HPDE6-E6E7 (cell line): ENCODE measurements around the gene CUL1.
"Not testable (repeated sequence)": the region's sequence is repeated elsewhere in the genome, so short reads cannot be mapped to it uniquely, and the experiment has no call there.

ENCODE experiments used
- DNase-seq: peaks from one replicate; pipeline ENCODE4 v3.0.0; 2011; ENCODE audit warnings: missing footprints; ENCODE audit errors: extremely low spot score

CUL1 gene

DNA sequence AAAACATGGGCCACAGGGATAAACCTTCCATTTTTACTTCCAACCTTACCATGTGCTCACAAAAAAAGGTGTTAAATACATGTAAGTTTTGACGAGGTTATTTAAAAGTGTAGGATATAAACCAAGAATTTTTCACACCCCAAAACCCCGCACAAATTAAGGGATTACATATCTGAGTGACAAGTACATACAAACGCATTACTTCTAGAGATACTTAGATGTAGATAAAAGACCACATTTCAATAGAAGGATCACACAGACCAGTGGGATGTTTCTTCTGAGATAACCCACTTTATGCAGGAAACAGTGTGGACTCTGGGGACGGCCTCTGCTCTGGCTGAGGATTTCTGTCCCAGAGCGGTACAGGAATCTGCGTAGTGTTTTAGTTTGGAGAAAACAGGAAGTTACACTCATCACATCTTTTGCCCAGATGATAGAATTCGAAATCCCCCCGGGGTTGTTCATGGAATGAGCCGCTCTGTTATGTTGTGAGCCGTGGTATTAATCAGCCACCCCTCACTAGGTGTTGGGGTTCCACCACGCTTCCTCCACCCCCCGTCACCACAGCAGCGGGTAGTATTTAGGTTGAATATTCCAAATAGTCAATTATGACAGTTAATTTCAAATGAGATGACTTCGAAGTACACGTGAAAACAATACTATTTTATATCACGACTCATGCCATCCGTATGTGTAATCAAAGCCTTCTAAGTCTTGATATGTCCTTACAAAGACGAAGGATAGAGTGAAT, 1.3 kb upstream of the CUL1 start:
- no peak for DNase-seq

DNA sequence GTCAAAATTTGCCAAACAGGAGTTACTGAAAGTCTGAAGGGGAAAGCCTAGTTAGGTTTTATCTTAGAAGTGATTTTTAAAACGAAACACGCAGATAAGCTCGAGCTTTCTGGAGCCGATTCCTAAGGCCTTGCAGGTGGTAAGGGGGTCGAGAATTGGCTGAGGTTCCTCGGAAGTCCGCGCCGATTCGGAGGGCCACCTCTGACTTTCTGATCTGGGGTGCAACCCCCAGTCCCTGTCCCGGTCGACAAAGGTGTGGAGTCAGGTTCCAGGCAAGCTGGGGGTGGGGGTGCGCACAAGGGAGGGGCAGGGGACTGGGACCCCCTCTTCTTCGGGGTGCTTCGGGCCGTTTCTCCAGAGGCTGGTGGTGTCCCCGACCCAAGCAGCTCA, 701 bp upstream of the CUL1 start:
- DNase-seq: no peak

DNA sequence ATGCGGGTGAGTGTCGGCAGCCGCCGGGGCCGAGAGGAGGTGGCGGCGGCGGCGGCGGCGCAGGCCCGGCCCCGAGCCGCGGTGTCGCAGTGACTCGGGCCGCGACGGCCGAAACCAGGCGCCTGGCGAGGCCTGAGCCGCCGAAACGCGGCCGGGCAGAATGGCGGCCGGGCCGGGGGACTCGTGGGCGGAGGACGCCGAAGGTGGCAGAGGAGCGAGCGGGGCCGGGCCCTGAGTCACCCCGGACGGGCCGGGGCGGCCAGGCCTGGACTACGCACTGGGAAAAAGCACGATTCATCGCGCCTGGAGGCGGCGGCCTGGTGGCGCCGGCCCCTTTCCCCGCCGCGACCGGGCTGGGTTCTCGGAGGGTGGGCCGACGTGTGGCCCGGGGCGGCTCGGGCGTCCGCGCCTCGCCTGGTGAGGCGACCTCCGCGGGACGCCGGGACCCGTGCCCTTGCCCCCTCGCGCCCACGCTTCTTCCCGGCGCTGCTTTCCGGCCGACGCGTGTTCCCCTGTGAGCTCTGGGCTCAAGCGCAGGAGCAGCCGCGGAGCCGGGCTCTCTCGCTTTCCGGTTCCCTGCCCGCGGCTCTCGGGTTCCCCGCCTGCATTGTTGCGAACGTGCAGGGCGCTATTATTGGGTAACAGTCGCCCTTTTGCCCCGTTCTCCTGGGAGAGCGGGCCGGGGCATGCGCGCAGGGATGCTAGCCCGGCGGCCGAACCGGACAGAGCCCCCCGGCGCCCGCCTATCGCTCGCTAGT, 500 bp downstream of the CUL1 start:
- no peak for DNase-seq

DNA sequence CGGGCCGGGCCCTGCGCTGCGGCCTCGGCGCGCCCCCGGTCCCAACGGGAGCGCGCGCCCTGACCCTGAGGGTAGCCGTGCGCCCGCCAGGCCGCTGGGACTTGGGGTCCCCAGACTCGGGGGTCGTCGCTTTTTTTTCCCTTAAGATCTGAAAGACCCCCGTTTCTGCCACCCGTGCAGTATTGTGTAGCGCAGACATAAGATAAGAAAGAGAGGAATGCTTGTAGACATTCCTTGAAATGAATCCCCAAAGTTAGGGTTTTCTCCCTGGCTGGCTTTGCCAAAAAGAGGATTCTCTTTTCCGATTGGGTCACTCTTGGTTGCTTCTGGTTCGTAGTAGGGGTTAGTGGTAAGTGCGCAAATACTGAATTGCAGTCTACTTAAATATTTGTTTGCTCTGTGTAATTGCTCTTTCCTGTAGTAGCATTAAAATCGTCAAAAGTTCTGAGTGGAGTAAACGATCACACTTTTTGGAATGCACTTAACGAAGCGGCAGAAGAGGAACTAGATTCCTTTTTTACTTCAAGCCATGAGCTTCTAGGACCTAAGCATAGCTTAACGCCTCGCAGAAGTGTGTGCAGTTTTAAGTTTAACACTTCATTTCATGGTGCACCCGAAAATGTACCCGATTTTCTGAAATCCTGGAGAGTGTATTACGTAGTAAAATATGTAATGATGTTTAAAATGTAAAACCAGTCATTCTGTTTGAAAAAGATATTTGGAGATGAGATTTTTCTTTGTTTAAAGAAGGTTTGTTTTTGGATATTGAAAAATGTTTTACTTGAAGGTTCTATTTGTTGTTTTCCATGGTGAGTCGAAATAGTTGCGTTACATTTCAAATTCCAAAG, 1.3 kb downstream of the CUL1 start:
- no peak for DNase-seq

DNA sequence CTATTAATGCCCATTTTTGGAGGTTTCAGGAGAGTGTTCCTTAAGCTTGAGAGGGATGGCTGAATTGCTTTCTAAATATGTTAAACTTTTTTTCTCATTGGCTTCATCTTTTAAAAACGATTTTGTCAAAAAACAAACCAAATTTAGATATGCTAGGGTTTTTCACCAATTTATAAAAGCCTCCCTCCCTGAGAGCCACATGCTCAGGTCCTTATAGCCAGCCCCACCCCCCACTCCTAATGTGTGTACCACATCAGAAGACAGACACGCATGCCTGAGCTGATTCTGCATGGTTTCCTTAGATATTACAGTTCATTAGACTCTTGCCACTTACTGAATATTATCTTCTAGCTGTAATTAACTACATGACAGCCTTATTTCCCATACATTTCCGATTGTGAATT, 2.0 kb downstream of the CUL1 start:
- DNase-seq: no peak

DNA sequence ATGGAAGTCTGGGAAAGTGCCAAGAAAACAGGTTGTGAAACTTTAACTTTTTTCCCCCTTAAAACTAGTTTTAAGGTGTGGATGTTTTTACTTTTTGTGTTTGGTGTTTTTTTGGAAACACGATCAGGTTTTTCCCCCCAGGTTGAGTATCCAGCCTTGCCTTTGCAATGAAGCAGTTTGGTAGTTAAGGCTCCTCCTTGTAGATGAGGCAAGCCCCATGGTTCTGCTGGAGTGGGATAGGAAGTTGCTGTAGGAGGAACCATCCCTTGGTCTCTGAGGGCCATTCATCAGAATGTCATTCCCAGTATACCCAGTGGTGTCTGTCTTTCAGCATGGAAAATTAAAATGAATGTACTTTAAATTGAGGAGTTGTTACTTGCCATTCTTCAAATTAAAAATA, 2.7 kb downstream of the CUL1 start:
- DNase-seq: no peak

DNA sequence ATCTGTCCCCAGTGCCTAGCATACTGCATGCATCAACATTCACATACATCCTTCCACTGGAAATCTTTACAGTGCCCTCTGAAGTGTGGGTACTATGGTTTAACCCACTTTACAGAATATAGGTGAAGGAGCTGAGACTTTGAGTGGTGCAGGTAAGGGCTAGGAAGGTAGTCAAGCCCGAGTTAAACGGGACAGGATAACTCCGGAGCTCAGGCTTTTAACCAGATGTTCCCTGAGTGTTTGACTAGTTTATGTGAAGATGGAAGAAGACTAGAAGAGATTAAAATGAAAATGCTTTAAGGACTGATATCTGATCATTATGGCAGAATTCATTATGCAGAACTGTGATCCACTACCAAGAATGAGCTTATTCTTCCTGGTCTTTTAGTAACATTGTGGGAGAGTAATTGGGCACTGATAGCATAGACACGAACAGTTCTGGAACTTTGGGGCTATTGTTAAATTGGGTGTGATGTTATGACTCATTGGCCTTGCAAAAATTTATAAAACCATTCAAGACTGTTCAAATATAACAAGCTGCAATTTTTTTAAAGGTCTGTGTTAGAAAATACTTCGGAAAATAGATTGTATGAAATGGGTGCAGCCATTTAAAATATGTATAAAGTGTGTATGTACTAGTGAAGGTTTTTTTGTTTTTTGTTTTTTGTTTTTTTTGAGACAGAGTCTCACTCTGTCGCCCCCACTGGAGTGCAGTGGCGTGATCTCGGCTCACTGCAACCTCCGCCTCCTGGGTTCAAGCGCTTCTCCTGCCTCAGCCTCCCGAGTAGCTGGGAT, 4.4 kb downstream of the CUL1 start:
- no peak for DNase-seq

DNA sequence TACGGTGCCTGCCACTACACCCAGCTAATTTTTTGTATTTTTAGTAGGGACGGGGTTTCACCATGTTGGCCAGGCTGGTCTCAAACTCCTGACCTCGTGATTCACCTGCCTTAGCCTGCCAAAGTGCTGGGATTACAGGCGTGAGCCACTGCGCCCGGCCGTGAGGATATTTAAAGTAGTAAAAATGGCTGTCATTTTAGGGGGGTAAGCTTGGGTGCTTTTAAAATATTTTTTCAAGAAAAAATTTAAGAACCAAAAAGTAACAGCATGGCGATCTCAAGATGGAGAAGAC, 4.9 kb downstream of the CUL1 start:
- DNase-seq: not testable (repeated sequence)

DNA sequence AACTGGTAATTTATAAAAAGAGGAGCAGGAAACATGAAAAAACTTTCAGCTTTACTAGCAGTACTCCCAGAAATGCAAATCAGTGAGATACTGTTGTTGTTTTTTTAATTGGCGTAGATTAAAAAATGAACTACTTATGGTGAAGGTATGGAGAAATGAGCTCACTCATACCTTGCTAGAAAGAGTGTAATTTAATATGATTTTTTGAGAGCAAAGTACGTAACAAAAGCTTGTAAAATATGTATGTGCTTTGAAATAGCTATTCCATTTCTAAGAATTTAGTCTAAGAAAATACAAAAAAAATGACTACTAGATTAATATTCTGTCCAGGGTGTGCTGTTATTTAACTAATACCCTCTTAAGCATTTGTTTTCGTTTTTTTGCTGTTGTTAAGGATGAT, 5.5 kb downstream of the CUL1 start:
- DNase-seq: no peak

DNA sequence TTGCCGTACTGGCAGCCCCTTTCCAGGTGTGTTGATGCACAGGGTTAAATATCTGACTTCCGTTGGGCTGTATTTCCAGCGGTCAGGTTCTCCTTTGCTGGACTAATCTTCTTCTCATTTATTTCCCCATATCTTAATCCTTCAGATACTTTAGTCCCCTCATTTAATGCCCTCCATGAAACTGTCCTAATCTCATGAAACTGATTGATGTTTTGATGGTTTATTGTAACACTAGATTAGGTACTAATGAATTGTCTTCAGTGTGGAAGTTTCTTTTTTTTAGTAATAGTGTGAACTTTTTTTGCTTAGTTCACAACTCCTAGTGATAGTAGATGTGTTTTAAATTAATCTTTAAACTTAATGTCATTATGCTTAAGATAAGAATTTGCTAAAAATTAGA, 6.3 kb downstream of the CUL1 start:
- DNase-seq: no peak

DNA sequence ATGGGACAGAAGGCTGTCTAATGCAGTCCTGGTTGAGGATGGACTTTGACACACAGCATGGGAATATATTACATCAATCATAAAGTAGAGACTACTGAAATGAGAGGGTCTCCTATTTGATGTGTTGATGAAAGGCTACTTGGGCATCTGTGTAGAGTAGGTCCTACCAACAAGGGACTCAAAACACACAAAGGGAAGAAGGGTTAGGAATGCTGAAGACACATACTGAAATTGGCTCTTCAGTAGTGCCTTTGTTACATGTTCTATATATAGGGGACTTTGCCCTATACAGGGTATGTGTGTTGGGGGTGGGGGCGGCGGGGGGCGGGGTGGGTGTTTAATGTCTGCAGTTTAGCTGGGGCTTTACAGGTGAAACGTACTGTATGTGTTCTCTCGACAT, 7.7 kb downstream of the CUL1 start:
- no peak for DNase-seq

DNA sequence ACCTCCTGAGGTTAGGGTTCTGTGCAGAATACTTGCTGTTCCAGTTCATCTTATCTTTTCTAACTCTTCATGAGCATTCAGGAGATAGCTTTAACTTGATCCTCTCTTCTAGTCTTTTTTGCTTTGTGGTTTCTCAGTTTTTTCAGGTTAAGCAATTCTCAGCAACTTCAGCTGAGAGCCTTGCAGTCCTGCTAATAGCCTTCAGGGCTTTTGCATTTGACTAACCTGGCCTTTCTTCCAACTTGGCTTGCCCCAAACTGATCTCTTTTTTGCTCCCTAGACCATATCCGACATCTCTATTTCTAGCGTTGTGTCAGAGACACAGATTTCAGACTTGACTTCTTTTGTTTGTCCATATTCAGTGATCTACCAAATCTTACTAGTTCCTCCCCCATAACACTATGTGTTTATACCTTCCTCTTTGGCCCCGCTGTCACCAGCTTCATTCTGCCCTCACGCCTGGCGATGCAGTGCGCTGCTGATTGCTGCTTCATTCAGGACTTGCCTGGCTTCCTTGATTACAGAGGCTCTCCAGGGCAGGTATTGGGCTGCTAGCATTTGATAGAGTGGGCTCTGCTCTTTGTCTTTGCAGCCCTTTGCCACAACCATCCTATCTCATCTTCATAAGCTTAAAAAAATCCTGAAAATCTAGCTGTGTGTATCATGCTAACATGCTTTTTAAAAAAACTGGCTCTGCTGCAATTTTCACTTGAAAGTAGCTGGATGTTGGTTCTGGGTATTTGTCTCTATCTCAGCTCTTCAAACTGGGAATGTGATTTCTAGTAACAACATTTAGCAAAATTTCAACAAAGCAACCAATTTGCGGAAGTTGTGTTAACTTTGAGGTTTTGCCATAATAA, 9.6 kb downstream of the CUL1 start:
- DNase-seq: no peak

DNA sequence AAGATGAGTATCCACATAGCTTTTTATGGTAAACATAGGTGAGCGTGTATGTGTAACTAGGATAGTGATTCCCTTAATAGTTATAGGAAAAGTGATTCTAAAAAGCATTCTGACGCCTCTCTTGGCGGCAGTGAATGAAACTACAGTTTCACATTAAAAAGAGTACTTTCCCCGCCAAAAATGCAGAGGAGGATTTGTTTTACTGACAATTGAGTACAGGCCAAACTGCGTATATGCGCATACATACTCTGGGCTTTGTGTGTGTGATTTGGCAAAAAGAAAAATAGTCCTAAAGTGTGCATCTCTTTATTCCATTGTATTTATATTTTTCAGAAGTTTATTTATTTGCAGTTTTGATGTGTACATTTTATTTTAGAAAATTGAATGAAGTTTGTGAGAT, 10.3 kb downstream of the CUL1 start:
- DNase-seq: no peak

DNA sequence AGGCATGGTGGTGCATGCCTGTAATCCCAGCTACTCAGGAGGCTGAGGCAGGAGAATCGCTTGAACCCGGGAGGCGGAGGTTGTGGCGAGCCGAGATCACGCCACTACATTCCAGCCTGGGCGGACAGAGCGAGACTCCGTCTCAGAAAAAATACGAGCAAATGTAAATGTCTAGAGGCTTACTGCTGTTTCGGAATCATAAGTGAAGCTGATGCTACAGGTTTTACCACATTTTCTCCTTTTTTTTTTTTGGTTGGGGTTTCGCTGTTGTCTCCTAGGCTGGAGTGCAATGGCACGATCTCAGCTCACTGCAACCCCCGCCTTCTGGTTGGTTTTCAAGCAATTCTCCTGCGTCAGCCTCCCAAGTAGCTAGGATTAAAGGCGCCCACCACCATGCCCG, 11.7 kb downstream of the CUL1 start:
- DNase-seq: not testable (repeated sequence)

DNA sequence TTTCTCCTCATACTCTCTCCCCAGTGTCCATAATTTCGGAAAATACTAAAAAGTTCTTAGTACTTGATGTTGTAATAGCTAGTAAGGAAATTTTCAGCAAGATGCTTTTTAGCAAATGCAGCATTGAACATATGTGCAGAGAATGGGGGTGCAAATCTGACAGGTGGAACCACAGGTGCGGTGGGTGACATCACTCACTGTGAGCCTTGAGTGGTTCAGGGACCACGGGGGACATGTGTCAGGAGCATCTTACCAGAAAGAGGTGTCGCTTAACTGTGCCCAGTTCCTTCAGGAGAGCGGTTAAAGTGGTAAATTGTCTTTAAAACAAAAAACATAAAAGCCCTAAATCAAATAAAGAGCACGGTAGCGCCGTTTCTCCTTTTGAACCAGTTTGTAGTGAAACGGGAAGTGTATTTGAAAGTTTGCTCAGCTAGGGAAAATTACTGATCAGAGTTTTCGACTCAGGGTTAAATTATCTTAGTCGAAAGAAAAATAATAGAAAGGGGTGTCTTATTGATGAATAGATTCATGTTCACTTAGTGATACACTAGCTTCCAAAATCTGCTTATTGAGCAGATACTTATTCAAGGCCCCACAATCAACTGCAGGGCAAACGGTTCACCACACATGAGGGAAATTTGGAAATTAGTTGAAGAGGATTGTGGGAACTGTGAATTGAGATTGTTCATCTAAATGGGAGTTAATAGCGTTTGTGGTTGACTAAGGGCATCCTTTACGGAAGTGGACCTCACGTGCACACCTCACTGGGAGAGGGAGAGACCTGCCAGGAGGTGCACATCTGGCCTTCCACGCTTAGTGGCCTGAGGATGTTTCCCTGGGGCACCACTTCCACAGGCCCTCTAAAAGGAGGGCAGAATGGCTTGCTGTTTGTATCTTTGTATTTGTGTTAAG, 12.7 kb downstream of the CUL1 start:
- no peak for DNase-seq

DNA sequence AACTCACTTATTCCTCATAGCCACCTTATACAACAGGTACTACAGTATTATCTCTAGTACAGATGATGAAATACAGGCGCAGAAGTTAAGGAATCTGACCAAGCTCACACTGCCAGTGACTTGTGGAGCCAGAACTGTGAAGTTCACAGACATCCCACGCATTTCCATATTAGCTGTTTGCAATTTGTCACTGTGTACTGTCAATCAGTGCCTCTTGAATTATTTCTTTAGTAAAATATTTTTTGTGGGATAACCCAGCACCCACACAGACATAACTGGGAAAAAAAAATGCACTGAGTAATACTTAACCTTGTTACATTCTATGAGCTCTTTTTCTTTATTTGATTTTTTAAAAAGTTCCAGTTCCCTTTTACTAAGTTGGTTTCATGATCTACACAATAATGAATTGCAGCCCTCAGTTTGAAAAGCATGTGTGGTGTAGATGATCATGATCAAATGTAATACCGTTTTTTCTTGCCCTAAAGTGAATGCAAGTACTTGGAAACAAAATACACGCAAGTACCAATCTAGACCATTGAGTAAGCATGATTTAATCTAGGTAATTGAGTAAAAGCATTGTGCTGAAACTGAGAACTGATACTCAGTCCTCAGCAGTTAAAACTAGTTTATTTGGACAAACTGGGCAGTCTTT, 14.1 kb downstream of the CUL1 start:
- no peak for DNase-seq

DNA sequence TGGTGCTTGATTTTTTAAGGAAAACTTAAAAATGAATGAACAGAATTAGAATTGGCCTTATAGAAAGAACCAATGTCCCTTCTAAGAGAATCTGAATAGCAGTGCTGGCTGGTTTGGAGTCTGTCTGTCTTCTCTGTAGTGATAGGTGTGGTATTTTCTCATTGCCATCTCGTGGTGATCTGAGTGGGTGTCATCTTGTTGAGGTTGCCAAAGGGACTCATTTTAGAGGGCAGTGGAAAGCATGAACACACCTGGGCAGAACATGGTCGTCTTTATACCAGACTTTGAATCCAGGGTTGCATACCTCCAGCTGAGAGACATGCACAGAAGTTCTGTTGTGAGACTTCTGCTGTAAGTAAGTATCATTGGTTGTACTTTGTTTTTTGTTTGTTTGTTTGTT, 15.8 kb downstream of the CUL1 start:
- no peak for DNase-seq

DNA sequence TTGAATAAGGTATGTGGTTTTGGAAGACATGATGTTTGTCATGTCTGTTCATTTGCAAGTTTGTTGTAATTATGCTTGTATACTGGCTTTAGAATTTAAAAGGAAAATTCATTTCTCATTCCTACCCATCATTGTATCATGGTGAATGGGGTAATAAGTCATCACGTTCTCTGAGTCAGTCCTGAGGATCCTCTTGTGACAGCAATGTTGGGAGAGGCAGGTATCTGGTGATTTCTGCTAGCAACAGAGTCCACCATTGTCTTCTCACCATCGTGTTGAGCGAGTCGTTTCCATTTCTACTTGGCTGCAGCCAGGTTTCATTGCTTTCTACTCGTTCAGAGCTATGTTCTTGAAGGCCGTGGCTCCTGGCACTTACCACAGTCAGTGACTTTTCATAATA, 16.3 kb downstream of the CUL1 start:
- DNase-seq: no peak

DNA sequence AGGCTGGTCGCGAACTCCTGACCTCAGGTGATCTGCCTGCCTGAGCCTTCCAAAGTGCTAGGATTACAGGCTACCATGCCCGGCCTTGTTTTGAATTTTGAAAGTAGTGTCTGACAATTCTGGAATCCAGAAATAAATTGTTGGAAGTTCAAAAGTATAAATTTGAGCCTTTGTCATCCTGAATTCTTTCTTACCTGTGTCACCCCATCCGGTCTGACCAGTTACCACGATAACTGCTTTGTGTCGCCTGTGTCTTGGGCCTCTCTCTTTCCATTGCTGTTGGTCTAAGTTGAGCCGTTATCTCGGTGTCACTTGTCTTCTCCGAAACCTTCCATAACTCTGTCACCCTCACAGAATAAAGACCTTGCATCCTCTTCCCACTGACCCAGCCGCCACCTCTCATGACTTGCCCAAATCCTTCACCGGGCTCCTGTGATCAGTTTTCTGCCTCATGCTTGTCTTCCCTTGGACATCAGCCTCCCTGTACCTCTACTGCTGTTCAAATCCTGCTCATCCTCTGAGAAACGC, 18.6 kb downstream of the CUL1 start:
- no peak for DNase-seq
